GM12892 (cell line): ENCODE results near the gene ISCU.

Experiments used
- POLR2A ChIP-seq: IDR thresholded peaks from 2 replicates; pipeline ENCODE4 v1.6.1; 2011; ENCODE audit warnings: low read depth, low read length, control low read depth
- TAF1 ChIP-seq: IDR thresholded peaks from 2 replicates; pipeline ENCODE4 v1.6.1; 2011; ENCODE audit warnings: low read depth, mild to moderate bottlenecking, control low read depth, low read length, borderline replicate concordance

- TF ChIP-seq POLR2A: no peak
- no peak for TF ChIP-seq TAF1
These were observed 15.1 kb downstream of the ISCU start for GRCh38 chr12:108577458-108577857.
